ENCODE results near the gene TMEM209.

GRCh38 chr7:130187360-130187759 lies 17.8 kb downstream of the TMEM209 start:
- no peak for TF ChIP-seq CTCF (IDR thresholded peaks at IDR 0.05)
- TF ChIP-seq CBFB (CRISPR knock-in tag; IDR thresholded peaks at IDR 0.05; ENCODE audit: low read depth), result no peak
- no peak for TF ChIP-seq ZBTB43 (CRISPR knock-in tag; IDR thresholded peaks at IDR 0.05)
- TF ChIP-seq USF2 (CRISPR knock-in tag; IDR thresholded peaks at IDR 0.05), result no peak
- TF ChIP-seq ZNF317 (CRISPR knock-in tag; IDR thresholded peaks at IDR 0.05; ENCODE audit: borderline replicate concordance, low read depth), result no peak
- no peak for TF ChIP-seq ZNF416 (CRISPR knock-in tag; IDR thresholded peaks at IDR 0.05)
- no peak for TF ChIP-seq ATF2 (CRISPR knock-in tag; IDR thresholded peaks at IDR 0.05; ENCODE audit: borderline replicate concordance, low read depth)
- TF ChIP-seq ERG (CRISPR knock-in tag; IDR thresholded peaks at IDR 0.05), result no peak
- no peak for TF ChIP-seq NFATC4 (CRISPR knock-in tag; IDR thresholded peaks at IDR 0.05)
- no peak for TF ChIP-seq MYBL2 (CRISPR knock-in tag; IDR thresholded peaks at IDR 0.05)
